Fibroblast of skin of left quadriceps (primary cell): ENCODE results near the gene ECI1.
A peak's percentile ranks its signal among the peaks of the same experiment; 100 is the strongest.

Experiments used
- DNase-seq, 2 experiments: peaks; one replicate each; pipeline ENCODE4 v3.0.0-alpha.2; 2013; ENCODE audit warnings: low read depth in 2 of 2

ECI1 gene

GRCh38 chr16:2233872-2234812 lies 17.2 kb downstream of the ECI1 start:
- no peak for DNase-seq

- DNase-seq = no peak
Measured at GRCh38 chr16:2233046-2233775, 18.2 kb downstream of the ECI1 start.

GRCh38 chr16:2232094-2232990 lies 19.0 kb downstream of the ECI1 start:
- DNase-seq = no peak

GRCh38 chr16:2231016-2231931 lies 20.1 kb downstream of the ECI1 start:
- DNase-seq = no peak

GRCh38 chr16:2230376-2230775 lies 21.0 kb downstream of the ECI1 start:
- DNase-seq = no peak

GRCh38 chr16:2229632-2230250 lies 21.6 kb downstream of the ECI1 start:
- no peak for DNase-seq

GRCh38 chr16:2229091-2229490 lies 22.3 kb downstream of the ECI1 start:
- no peak for DNase-seq

- DNase-seq = no peak
Measured at GRCh38 chr16:2228161-2228824, 23.1 kb downstream of the ECI1 start.

- DNase-seq = no peak
Measured at GRCh38 chr16:2226918-2227317, 24.5 kb downstream of the ECI1 start.

- DNase-seq = no peak
Measured at GRCh38 chr16:2226245-2226793, 25.1 kb downstream of the ECI1 start.

- no peak for DNase-seq
Measured at GRCh38 chr16:2223942-2224486, 27.4 kb downstream of the ECI1 start.

GRCh38 chr16:2223221-2223941 lies 28.0 kb downstream of the ECI1 start, which contains the start of gene E4F1:
Gene E4F1, plus strand, starts transcription at chr16:2223591. Its CDS starts 23 bp downstream, at chr16:2223614.
- peak; percentile 97 to 98 for DNase-seq

GRCh38 chr16:2216330-2216729 lies 35.1 kb downstream of the ECI1 start:
- no peak for DNase-seq

- no peak for DNase-seq
Measured at GRCh38 chr16:2214719-2214968, 36.7 kb downstream of the ECI1 start, which contains the start of gene PGP. Gene PGP, minus strand, starts transcription at chr16:2214840. Its CDS starts 63 bp downstream, at chr16:2214777.

GRCh38 chr16:2213817-2214718 lies 37.3 kb downstream of the ECI1 start:
- DNase-seq = no peak

- no peak for DNase-seq
Measured at GRCh38 chr16:2212362-2213324, 38.7 kb downstream of the ECI1 start.
